ENCODE data around the gene MCM5.
A peak's percentile ranks its signal among the peaks of the same experiment; 100 is the strongest.
"Not testable (repeated sequence)": the region's sequence is repeated elsewhere in the genome, so short reads cannot be mapped to it uniquely, and the experiment has no call there.

Gene MCM5

DNA sequence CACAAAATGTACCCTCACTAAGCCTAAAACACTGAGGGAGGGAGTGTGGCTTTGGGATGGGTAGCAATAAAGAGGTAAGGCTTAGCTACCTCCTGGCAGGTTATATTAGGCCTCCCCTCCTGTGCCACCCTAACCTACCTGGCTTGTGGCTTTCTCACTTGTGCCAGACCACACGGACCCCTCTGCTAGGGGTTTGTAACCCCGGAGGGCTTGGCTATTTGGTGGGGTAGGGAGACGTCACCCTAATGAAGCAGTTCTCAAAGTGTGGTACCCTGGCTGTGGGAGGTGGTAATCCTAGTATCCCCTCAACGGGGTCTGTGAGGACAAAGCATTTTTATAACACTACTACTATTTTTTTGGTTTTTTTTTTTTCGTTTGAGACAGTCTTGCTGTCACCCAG is 9.0 kb upstream of the MCM5 start:
- Histone ChIP-seq H3K9me3 (ENCODE audit: control insufficient read depth, low read length) (no peaks in the 10 kb centered on the region), H3K36me3 (ENCODE audit: control insufficient read depth, insufficient read depth, low read length) (no peaks in the 10 kb centered on the region), H3K4me1 (ENCODE audit: control insufficient read depth, insufficient read depth, low read length, poor library complexity, severe bottlenecking) (no peaks in the 10 kb centered on the region), H3K27me3 (replicated peaks; ENCODE audit: control insufficient read depth, insufficient read depth, low read length, poor library complexity, severe bottlenecking) (peaks cover 3% of the 10 kb centered on the region), H3K27ac (ENCODE audit: insufficient read depth, low read length, poor library complexity, severe bottlenecking) (no peak overlapping the region), H3K4me3 (ENCODE audit: insufficient read depth, low read depth, low read length, poor library complexity, severe bottlenecking) (no peak overlapping the region)
- DNase-seq = no peak

DNA sequence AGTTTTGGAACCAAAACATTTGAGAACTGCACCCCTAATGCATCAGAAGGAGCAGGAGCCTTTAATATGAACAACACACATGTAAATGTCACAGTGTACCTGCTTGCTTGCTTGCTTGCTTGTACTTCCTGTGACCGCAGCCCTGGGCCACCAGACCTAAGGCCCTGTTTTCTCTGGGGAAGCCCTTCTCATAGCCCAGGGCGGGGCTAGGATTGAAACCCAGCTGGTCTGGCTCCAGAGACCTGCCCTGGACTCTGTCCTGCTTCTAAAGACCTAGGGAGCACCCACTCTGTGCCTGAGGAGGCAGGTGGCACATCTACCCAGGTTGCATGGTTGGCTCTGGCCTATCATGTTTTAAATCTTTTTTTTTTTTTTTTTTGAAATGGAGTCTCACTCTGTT is 7.6 kb upstream of the MCM5 start:
- no peak overlapping the region for H3K27ac ChIP-seq (ENCODE audit: insufficient read depth, low read length, poor library complexity, severe bottlenecking)
- no peaks in the 10 kb centered on the region for H3K36me3 ChIP-seq (ENCODE audit: control insufficient read depth, insufficient read depth, low read length)
- no peaks in the 10 kb centered on the region for H3K9me3 ChIP-seq (ENCODE audit: control insufficient read depth, low read length)
- no peaks in the 10 kb centered on the region for H3K4me1 ChIP-seq (ENCODE audit: control insufficient read depth, insufficient read depth, low read length, poor library complexity, severe bottlenecking)
- H3K27me3 ChIP-seq (replicated peaks; ENCODE audit: control insufficient read depth, insufficient read depth, low read length, poor library complexity, severe bottlenecking) = no peaks in the 10 kb centered on the region
- H3K4me3 ChIP-seq (ENCODE audit: insufficient read depth, low read depth, low read length, poor library complexity, severe bottlenecking) = no peak overlapping the region
- DNase-seq = no peak

GRCh38 chr22:35393116-35394010 is 6.6 kb upstream of the MCM5 start:
- no peak overlapping the region for H3K27ac ChIP-seq (ENCODE audit: insufficient read depth, low read length, poor library complexity, severe bottlenecking)
- no peaks in the 10 kb centered on the region for H3K4me1 ChIP-seq (ENCODE audit: control insufficient read depth, insufficient read depth, low read length, poor library complexity, severe bottlenecking)
- no peak for DNase-seq
- no peaks in the 10 kb centered on the region for H3K27me3 ChIP-seq (replicated peaks; ENCODE audit: control insufficient read depth, insufficient read depth, low read length, poor library complexity, severe bottlenecking)
- H3K9me3 ChIP-seq (ENCODE audit: control insufficient read depth, low read length) = no peaks in the 10 kb centered on the region
- no peaks in the 10 kb centered on the region for H3K36me3 ChIP-seq (ENCODE audit: control insufficient read depth, insufficient read depth, low read length)
- H3K4me3 ChIP-seq (ENCODE audit: insufficient read depth, low read depth, low read length, poor library complexity, severe bottlenecking) = no peak overlapping the region

GRCh38 chr22:35394011-35394312 is 6.0 kb upstream of the MCM5 start:
- Histone ChIP-seq H3K27ac (ENCODE audit: insufficient read depth, low read length, poor library complexity, severe bottlenecking) (no peak overlapping the region), H3K4me1 (ENCODE audit: control insufficient read depth, insufficient read depth, low read length, poor library complexity, severe bottlenecking) (no peaks in the 10 kb centered on the region), H3K36me3 (ENCODE audit: control insufficient read depth, insufficient read depth, low read length) (no peaks in the 10 kb centered on the region), H3K4me3 (ENCODE audit: insufficient read depth, low read depth, low read length, poor library complexity, severe bottlenecking) (no peak overlapping the region), H3K27me3 (replicated peaks; ENCODE audit: control insufficient read depth, insufficient read depth, low read length, poor library complexity, severe bottlenecking) (no peaks in the 10 kb centered on the region), H3K9me3 (ENCODE audit: control insufficient read depth, low read length) (no peaks in the 10 kb centered on the region)
- no peak for DNase-seq

DNA sequence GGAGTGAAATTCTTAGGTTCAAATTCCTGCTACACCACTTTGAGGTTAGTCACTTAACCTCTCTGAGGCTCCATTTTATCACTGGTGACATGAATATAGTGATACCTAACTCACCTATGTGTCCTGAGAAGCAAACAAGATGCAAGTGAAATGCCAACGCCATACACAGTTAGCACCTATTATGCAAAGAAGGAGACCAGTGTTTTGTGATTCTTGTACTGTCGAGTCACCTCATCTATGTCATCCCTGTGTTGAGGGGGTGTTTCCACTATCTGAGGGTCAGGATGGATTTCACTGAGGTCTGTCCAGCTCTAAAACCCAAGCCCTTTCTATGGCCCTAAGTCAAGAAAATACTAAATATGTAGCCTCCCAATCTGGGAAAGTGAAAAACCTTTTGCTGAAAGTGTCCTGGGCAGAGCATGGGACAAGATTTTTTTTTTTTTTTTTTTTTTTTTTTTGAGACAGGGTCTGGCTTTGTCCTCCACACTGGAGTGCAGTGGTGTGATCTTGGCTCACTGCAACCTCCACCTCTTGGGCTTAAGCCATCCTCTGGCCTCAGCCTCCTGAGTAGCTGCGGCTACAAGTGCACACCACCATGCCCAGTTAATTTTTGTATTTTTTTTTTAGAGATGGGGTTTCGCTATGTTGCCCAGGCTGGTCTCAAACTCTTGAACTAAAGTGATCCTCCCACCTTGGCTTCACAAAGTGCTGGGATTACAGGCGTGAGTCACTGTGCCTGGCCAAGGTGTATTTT is 5.0 kb upstream of the MCM5 start:
- Histone ChIP-seq H3K27ac (ENCODE audit: insufficient read depth, low read length, poor library complexity, severe bottlenecking) (no peak overlapping the region), H3K9me3 (ENCODE audit: control insufficient read depth, low read length) (no peaks in the 10 kb centered on the region), H3K4me1 (ENCODE audit: control insufficient read depth, insufficient read depth, low read length, poor library complexity, severe bottlenecking) (no peaks in the 10 kb centered on the region), H3K4me3 (ENCODE audit: insufficient read depth, low read depth, low read length, poor library complexity, severe bottlenecking) (no peak overlapping the region), H3K27me3 (replicated peaks; ENCODE audit: control insufficient read depth, insufficient read depth, low read length, poor library complexity, severe bottlenecking) (no peaks in the 10 kb centered on the region), H3K36me3 (ENCODE audit: control insufficient read depth, insufficient read depth, low read length) (no peaks in the 10 kb centered on the region)
- DNase-seq = no peak

DNA sequence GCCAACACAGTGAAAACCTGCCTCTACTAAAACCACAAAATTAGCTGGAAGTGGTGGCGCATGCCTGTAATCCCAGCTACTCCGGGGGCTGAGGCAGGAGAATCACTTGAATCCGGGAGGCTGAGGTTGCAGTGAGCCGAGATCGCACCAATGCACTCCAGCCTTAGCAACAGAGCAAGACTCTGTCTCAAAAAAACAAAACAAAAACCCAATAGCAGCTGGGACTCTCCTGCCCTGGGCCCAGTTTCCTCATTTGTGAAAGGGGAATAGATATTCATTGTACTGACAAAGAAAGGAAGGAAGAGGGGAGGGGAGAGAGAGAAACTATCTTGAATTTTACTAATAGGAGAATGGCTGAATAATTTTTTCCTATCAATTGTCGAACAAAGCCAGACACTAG is 3.3 kb upstream of the MCM5 start:
- not testable (repeated sequence) for H3K27ac ChIP-seq (ENCODE audit: insufficient read depth, low read length, poor library complexity, severe bottlenecking); H3K36me3 ChIP-seq (ENCODE audit: control insufficient read depth, insufficient read depth, low read length); DNase-seq; H3K4me1 ChIP-seq (ENCODE audit: control insufficient read depth, insufficient read depth, low read length, poor library complexity, severe bottlenecking); H3K9me3 ChIP-seq (ENCODE audit: control insufficient read depth, low read length); H3K27me3 ChIP-seq (replicated peaks; ENCODE audit: control insufficient read depth, insufficient read depth, low read length, poor library complexity, severe bottlenecking); H3K4me3 ChIP-seq (ENCODE audit: insufficient read depth, low read depth, low read length, poor library complexity, severe bottlenecking)

DNA sequence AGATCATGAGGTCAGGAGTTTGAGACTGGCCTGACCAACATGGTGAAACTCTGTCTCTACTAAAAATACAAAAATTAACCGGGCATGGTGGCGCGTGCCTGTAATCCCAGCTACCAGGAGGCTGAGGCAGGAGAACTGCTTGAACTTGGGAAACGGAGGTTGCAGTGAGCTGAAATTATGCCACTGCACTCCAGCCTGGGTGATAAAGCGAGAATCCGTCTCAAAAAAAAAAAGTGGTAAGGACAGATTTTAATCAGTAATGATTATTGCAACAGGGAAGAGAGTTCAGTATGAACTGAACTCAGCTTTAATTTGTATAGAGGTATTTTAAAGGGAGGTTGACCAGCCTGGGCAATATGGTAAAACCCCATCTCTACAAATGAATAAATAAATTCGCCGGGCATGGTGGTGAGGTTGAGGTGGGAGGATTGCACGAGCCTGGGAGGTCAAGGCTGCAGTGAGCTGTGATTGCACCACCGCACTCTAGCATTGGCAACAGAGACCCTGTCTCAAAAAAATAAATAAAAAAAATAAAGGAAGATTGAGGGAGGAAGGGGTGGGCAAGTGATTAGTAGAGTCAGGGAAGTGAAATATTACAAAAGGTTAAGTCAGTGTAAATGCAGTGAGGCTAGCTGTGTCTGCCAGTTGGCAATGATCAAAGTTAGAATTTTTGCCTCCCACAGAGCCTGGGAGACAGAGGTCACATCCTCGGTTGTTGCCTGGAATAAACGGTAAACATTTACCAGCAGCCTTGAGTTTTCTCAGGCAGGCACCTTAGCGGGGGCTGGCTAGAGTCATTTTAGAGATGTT is 2.6 kb upstream of the MCM5 start:
- H3K27ac ChIP-seq (ENCODE audit: insufficient read depth, low read length, poor library complexity, severe bottlenecking) = no peak overlapping the region
- H3K4me1 ChIP-seq (ENCODE audit: control insufficient read depth, insufficient read depth, low read length, poor library complexity, severe bottlenecking) = peaks cover 6% of the 10 kb centered on the region
- H3K9me3 ChIP-seq (ENCODE audit: control insufficient read depth, low read length) = no peaks in the 10 kb centered on the region
- DNase-seq = no peak
- no peak overlapping the region for H3K4me3 ChIP-seq (ENCODE audit: insufficient read depth, low read depth, low read length, poor library complexity, severe bottlenecking)
- no peaks in the 10 kb centered on the region for H3K27me3 ChIP-seq (replicated peaks; ENCODE audit: control insufficient read depth, insufficient read depth, low read length, poor library complexity, severe bottlenecking)
- H3K36me3 ChIP-seq (ENCODE audit: control insufficient read depth, insufficient read depth, low read length) = no peaks in the 10 kb centered on the region

DNA sequence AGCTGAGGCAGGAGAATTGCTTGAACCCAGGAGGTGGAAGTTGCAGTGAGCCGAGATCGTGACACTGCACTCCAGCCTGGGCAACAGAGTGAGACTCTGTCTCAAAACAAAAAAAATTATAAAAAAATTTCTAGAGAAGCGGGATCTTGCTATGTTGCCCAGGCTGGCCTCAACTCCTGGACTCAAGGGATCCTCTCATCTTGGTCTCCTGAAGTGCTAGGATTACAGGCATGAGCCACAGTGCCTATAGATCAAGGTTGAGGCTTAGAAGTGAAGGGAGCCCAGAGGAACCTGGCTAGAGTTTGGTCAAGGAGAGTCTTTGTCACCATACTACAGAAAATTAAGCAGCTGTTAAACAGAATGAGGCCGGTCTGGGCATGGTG is 1.4 kb upstream of the MCM5 start:
- H3K9me3 ChIP-seq (ENCODE audit: control insufficient read depth, low read length) = no peaks in the 10 kb centered on the region
- H3K4me3 ChIP-seq (ENCODE audit: insufficient read depth, low read depth, low read length, poor library complexity, severe bottlenecking) = no peak overlapping the region
- no peak overlapping the region for H3K27ac ChIP-seq (ENCODE audit: insufficient read depth, low read length, poor library complexity, severe bottlenecking)
- DNase-seq = no peak
- H3K27me3 ChIP-seq (replicated peaks; ENCODE audit: control insufficient read depth, insufficient read depth, low read length, poor library complexity, severe bottlenecking) = no peaks in the 10 kb centered on the region
- H3K4me1 ChIP-seq (ENCODE audit: control insufficient read depth, insufficient read depth, low read length, poor library complexity, severe bottlenecking) = peaks cover 6% of the 10 kb centered on the region
- H3K36me3 ChIP-seq (ENCODE audit: control insufficient read depth, insufficient read depth, low read length) = no peaks in the 10 kb centered on the region

- no peaks in the 10 kb centered on the region for H3K9me3 ChIP-seq (ENCODE audit: control insufficient read depth, low read length)
- H3K27ac ChIP-seq (ENCODE audit: insufficient read depth, low read length, poor library complexity, severe bottlenecking) = peak overlapping the region; percentile 79
- H3K4me1 ChIP-seq (ENCODE audit: control insufficient read depth, insufficient read depth, low read length, poor library complexity, severe bottlenecking) = peaks cover 6% of the 10 kb centered on the region
- peak overlapping the region; percentile 96 for H3K4me3 ChIP-seq (ENCODE audit: insufficient read depth, low read depth, low read length, poor library complexity, severe bottlenecking)
- DNase-seq = no peak
- no peaks in the 10 kb centered on the region for H3K27me3 ChIP-seq (replicated peaks; ENCODE audit: control insufficient read depth, insufficient read depth, low read length, poor library complexity, severe bottlenecking)
- H3K36me3 ChIP-seq (ENCODE audit: control insufficient read depth, insufficient read depth, low read length) = peaks cover 1% of the 10 kb centered on the region
Measured at GRCh38 chr22:35399114-35399677, 744 bp upstream of the MCM5 start.

DNA sequence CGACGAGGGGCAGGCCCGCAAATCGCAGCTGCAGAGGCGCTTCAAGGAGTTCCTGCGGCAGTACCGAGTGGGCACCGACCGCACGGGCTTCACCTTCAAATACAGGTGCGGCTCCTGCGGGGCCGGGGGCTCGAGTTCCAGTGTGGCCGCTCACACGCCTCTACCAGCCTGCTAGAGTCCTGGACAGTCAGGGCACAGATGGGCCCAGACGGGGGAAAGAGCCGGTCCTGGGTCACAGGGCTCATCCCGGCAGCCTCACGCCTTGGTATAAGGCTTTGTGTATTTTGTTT is 506 bp downstream of the MCM5 start:
- no peak for DNase-seq

More for the DNA sequence above, 506 bp downstream of the MCM5 start:
- H3K9me3 ChIP-seq (ENCODE audit: control insufficient read depth, low read length) = no peaks in the 10 kb centered on the region
- H3K36me3 ChIP-seq (ENCODE audit: control insufficient read depth, insufficient read depth, low read length) = peaks cover 12% of the 10 kb centered on the region
- peak overlapping the region; percentile 96 for H3K4me3 ChIP-seq (ENCODE audit: insufficient read depth, low read depth, low read length, poor library complexity, severe bottlenecking)
- H3K4me1 ChIP-seq (ENCODE audit: control insufficient read depth, insufficient read depth, low read length, poor library complexity, severe bottlenecking) = peaks cover 6% of the 10 kb centered on the region
- H3K27ac ChIP-seq (ENCODE audit: insufficient read depth, low read length, poor library complexity, severe bottlenecking) = peak overlapping the region; percentile 56
- no peaks in the 10 kb centered on the region for H3K27me3 ChIP-seq (replicated peaks; ENCODE audit: control insufficient read depth, insufficient read depth, low read length, poor library complexity, severe bottlenecking)

Measured in effector memory CD4-positive, alpha-beta T cell (primary cell).